HG03442 (cell line): ENCODE data around the gene TRPC4.
"Not testable (repeated sequence)": the region's sequence is repeated elsewhere in the genome, so short reads cannot be mapped to it uniquely, and the experiment has no call there.

ENCODE experiments used
- ATAC-seq: cut with Tn5 transposase; IDR thresholded peaks from one replicate; pipeline ENCODE4 v1.9.1; 2021; ENCODE audit warnings: mild to moderate bottlenecking, moderate library complexity; ENCODE audit not compliant: unreplicated experiment

The TRPC4 gene

GRCh38 chr13:37613236-37613635, 256.3 kb downstream of the TRPC4 start:
- no peak for ATAC-seq

DNA sequence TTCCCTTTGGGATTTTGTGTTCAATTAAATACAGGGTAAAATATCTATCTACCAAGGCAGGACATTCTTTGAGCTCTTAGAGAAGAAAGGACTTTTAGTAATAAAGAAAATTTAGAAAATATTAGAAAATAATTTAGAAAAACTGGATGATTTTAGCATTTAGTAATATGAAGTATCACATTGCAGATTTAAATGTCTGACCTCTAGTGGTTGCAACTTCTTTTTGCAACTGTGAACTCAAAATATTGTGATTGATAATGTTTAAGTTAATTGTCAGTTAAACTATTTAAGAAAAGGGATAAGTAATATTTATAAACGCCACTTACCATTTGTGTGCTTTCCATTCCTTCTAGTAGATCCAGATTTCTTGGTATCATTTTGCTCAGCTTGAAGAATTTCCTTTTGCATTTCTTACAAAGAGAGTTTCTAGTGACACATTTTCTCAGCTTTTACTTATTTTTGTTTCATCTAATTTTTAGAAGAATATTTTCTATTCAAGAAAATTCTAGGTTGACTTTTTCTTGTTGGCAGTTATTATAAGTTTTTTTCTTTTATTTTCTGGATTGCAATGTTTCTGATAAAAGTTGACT, 260.7 kb downstream of the TRPC4 start:
- ATAC-seq, result no peak

DNA sequence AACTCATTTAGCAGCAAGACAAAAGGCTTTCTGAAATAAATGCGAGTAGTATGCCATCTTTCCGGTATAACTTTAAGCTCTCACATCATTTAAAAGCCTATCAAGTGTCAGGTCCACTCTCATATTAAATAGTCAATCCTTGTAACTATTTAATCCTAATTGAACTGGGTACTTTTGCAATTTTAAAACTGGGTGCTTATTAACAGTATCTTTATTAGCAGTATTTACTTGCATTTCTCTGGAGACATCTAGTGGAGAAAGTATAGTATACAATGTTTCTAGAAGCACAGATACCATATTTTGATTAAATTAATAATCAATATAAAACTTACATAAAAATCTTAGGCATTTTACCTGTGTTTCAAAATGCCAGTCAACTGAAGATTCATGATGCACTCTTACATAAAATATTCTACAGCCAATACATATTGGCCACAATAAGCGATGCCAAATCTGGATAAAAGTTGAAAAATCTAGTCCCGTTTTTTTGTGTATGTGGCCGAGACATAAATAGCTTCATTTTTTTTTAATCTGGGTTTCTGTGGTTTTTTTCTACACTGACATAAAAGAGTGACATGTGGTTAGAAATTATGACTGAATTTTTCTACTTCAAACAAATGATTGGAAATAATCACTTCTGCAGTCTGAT, 266.7 kb downstream of the TRPC4 start:
- no peak for ATAC-seq

DNA sequence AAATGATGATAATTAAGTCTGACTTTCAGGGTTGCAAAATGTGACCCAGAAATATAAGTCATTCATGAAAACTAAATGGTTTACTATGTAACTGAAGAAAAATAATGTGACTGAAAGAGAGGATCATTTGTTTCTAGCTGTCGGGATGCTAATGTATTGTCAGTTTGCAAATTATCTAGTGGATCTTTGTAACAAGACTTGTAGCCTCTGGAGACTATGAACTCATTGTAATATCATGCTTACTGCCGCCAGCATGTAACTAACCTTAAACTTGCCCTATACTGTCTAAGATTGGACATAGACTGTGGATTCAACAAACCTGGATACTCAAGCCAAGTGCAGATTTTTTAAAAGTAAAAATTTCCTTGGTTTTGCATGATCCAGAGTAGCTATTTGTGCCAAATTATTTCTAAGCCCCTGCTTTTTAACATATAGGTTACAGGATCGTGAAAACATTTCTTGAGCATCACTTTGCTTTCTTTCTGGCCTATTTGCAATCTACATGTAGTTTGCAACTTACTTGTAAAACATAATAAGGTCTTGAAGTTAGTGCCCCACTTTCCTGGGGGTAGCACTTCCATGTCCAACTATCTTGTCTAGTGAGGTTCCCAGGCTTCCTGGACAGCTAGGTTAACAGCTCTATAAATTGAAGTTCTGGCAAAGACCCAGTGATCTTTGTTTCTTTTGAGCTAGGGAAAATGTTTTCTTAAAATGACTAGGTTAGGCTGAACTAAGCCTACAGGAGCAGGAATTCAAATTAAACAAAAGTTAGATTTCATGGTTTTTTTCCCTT, 267.7 kb downstream of the TRPC4 start:
- no peak for ATAC-seq

GRCh38 chr13:37599519-37599918, 270.1 kb downstream of the TRPC4 start:
- ATAC-seq, result no peak

DNA sequence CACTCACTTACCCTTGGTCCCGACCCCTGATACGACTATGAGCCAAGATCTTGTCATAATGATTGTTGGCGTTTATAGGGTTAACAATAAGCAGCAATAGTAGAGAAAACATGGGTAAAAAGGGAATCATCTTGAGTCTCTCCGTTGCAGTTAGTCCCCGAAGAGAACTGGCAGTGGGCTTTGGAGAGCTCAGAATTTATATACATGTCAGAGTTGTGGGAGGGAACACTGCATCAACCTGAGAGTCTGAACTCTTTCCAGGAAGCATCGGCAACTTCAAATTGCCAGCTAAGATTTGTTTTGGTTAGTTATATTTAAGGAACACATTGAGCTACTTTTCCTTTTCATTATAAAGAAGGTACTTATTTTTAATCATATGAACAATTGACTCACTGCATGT, 271.0 kb downstream of the TRPC4 start, which contains the start of gene POSTN:
TSS of gene POSTN (minus strand) at position 172 of the 400 bp plus-strand sequence. CDS start at position 130, 42 bp downstream.
- no peak for ATAC-seq

GRCh38 chr13:37597477-37598025, 272.0 kb downstream of the TRPC4 start:
- no peak for ATAC-seq

GRCh38 chr13:37596805-37597204, 272.8 kb downstream of the TRPC4 start:
- no peak for ATAC-seq

DNA sequence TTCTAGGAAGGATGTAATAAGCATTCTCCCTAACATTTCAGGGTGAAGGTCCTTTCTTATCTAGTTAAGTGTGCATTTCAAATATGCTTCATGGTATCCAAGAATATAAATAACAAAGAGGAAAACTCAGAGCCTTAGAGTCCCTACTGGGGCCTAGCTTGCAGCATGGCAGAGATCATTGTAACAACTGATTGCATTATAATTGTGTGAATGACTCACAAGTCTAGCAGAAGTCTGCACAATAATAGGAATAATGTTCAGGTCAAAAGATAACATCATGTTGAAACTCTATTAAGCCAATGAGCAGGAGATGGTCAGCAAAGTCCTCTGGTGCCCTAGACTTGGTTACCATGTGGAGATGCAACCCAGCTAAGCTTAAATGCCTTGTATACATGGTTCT, 274.4 kb downstream of the TRPC4 start:
- no peak for ATAC-seq

GRCh38 chr13:37594550-37594949, 275.0 kb downstream of the TRPC4 start:
- no peak for ATAC-seq

DNA sequence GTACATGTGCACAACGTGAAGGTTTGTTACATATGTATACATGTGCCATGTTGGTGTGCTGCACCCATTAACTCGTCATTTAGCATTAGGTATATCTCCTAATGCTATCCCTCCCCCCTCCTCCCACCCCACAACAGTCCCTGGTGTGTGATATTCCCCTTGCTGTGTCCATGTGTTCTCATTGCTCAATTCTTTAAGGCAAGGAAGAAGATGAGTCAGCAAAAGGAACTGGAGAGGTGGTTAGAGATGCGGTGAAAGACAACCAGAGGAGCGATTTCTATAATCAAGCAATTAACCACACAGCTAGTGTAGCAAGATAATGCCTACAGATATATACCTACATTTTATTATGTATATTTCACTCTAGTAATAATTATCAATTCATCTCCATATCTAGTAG, 280.2 kb downstream of the TRPC4 start:
- ATAC-seq, result not testable (repeated sequence)

DNA sequence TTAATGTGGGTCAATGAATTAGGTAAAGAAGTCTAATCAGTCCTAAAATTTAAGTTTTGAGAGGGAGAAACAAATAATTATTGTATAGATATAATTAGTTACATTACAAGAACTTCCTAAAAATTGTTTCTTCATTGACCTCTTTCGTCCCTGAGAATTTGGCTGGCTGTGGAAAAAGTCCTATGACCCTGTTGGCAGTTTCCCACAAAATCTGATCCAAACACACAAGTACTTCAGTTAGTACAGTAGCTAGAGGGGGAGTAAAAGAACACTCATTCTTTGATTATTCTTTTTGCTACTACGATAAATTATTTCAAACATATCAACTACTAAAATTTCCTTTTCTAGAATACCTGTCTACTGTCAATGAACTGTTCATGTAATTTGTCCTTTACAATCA, 282.3 kb downstream of the TRPC4 start:
- no peak for ATAC-seq
